ENCODE measurements around the gene ZDHHC9.

ZDHHC9 gene

GRCh38 chrX:129797251-129797906 lies 46.3 kb downstream of the ZDHHC9 start:
- no peak for DNase-seq
- TF ChIP-seq, protein P1, sequence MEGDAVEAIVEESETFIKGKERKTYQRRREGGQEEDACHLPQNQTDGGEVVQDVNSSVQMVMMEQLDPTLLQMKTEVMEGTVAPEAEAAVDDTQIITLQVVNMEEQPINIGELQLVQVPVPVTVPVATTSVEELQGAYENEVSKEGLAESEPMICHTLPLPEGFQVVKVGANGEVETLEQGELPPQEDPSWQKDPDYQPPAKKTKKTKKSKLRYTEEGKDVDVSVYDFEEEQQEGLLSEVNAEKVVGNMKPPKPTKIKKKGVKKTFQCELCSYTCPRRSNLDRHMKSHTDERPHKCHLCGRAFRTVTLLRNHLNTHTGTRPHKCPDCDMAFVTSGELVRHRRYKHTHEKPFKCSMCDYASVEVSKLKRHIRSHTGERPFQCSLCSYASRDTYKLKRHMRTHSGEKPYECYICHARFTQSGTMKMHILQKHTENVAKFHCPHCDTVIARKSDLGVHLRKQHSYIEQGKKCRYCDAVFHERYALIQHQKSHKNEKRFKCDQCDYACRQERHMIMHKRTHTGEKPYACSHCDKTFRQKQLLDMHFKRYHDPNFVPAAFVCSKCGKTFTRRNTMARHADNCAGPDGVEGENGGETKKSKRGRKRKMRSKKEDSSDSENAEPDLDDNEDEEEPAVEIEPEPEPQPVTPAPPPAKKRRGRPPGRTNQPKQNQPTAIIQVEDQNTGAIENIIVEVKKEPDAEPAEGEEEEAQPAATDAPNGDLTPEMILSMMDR (IDR thresholded peaks at IDR 0.05; ENCODE audit: low read depth, low read length, missing control alignments), result no peak
- H3K36me3 ChIP-seq (replicated peaks), result no peaks in the 10 kb centered on the region
- no peak overlapping the region for H3K4me3 ChIP-seq (ENCODE audit: low read depth, low read length)
- H3K27me3 ChIP-seq (replicated peaks), result no peaks in the 10 kb centered on the region
- no peak overlapping the region for H3K27ac ChIP-seq
- in situ Hi-C loops (cut with HindIII; ENCODE audit: low pct_ligation_motif_present, low sequenced_read_pairs), result no loop called here

GRCh38 chrX:129795584-129795983 lies 48.1 kb downstream of the ZDHHC9 start:
- no peaks in the 10 kb centered on the region for H3K36me3 ChIP-seq (replicated peaks)
- H3K27ac ChIP-seq, result no peak overlapping the region
- TF ChIP-seq, protein P1 (IDR thresholded peaks at IDR 0.05; ENCODE audit: low read depth, low read length, missing control alignments), result no peak
- no peaks in the 10 kb centered on the region for H3K27me3 ChIP-seq (replicated peaks)
- no peak overlapping the region for H3K4me3 ChIP-seq (ENCODE audit: low read depth, low read length)
- DNase-seq, result no peak
- in situ Hi-C loops (cut with HindIII; ENCODE audit: low pct_ligation_motif_present, low sequenced_read_pairs), result no loop called here

GRCh38 chrX:129793604-129794191 lies 50.0 kb downstream of the ZDHHC9 start:
- H3K36me3 ChIP-seq (replicated peaks), result no peaks in the 10 kb centered on the region
- DNase-seq, result no peak

DNA sequence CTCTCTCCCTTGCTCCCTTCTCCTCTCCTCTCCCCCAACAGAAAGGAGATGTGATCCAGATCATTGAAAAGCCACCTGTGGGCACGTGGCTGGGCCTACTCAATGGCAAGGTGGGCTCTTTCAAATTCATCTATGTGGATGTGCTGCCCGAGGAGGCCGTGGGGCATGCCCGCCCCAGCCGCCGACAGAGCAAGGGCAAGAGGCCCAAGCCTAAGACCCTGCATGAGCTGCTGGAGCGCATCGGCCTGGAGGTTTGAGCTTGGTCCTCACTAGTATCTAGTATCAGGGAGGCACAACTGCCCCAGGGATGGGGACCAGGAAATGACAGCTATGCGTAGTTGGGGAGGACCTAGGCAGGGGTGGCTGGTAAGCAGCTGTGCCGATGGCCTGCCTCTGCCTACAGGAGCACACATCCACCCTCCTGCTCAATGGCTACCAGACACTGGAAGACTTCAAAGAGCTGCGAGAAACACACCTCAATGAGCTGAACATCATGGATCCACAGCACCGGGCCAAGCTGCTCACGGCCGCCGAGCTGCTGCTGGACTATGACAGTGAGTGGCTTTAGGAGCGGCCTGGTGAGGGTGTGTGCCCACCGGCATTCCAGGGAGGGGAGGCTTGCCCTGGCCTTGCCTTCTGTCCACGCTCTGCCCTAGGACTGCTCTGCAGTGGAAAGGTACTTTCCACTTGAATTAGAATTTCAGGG lies 50.9 kb downstream of the ZDHHC9 start:
- TF ChIP-seq, protein P1 (IDR thresholded peaks at IDR 0.05; ENCODE audit: low read depth, low read length, missing control alignments), result no peak
- in situ Hi-C loops (cut with HindIII; ENCODE audit: low pct_ligation_motif_present, low sequenced_read_pairs), result no loop called here

More at GRCh38 chrX:129793604-129794191, 50.0 kb downstream of the ZDHHC9 start:
- no peaks in the 10 kb centered on the region for H3K27me3 ChIP-seq (replicated peaks)
- in situ Hi-C loops (cut with HindIII; ENCODE audit: low pct_ligation_motif_present, low sequenced_read_pairs), result no loop called here
- no peak overlapping the region for H3K27ac ChIP-seq
- H3K4me3 ChIP-seq (ENCODE audit: low read depth, low read length), result no peak overlapping the region
- TF ChIP-seq, protein P1 (IDR thresholded peaks at IDR 0.05; ENCODE audit: low read depth, low read length, missing control alignments), result no peak

DNA sequence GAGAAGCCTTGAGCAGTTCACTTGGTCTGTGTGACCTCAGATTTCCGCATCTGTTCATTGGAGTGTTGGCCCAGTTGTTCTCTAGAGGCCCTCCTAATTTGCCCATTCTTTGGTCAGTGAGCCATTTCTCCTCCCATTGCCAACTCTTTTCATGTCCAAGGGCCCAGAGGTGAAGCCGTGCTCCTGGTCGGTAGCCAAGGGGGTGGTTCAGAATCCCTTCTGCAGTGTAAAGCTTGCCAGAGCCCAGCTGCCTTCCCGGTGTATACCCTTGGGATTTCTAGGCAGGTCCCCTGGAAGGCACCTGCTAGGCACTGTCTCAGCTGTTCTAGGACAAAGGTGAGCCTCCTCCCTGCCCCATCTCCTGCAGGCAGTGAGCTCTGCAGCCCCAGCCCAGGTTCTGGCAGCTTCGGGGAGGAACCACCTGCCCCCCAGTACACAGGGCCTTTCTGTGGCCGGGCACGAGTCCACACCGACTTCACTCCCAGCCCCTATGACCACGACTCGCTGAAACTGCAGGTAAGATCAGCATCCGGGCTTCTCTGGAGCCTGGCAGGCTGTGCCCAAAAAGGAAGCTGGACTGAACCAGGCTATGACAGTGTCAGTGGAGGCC lies 51.6 kb downstream of the ZDHHC9 start:
- H3K36me3 ChIP-seq (replicated peaks), result no peaks in the 10 kb centered on the region
- no peak overlapping the region for H3K4me3 ChIP-seq (ENCODE audit: low read depth, low read length)
- no peak overlapping the region for H3K27ac ChIP-seq
- H3K27me3 ChIP-seq (replicated peaks), result no peaks in the 10 kb centered on the region
- in situ Hi-C loops (cut with HindIII; ENCODE audit: low pct_ligation_motif_present, low sequenced_read_pairs), result no loop called here
- DNase-seq, result no peak
- TF ChIP-seq, protein P1 (IDR thresholded peaks at IDR 0.05; ENCODE audit: low read depth, low read length, missing control alignments), result no peak

More for the DNA sequence above, 50.9 kb downstream of the ZDHHC9 start:
- no peaks in the 10 kb centered on the region for H3K36me3 ChIP-seq (replicated peaks)
- no peak overlapping the region for H3K27ac ChIP-seq
- H3K27me3 ChIP-seq (replicated peaks), result no peaks in the 10 kb centered on the region
- no peak overlapping the region for H3K4me3 ChIP-seq (ENCODE audit: low read depth, low read length)
- DNase-seq, result no peak

Data from brain microvascular endothelial cell (primary cell).